GM19193 (cell line): Measurements from ENCODE around the gene PARD3.

ENCODE experiments used
- POLR2A ChIP-seq: IDR thresholded peaks from 4 replicates; pipeline ENCODE4 v1.6.1; 2011; ENCODE audit not compliant: insufficient read depth, insufficient read length; ENCODE audit errors: extremely low read depth

PARD3 gene

DNA sequence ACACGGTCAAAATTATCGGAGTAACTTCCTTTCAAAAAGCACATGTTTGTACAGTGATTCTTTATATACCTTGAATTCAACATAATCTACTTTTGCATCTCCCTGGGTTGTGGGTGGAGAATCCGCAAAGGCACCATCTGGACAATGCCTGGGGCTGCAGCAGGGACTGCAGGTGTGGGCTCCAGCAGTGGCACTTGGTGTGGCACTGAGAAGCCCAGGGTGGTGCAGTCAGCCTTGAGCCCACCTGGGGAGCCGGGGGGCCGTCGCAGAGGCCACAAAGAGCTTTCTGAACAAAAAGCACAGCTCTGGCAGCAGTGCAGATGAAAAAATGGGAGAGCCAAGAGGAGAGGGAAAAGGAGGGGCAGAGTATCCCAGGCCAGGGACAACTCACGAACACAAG lies 22.2 kb downstream of the PARD3 start:
- TF ChIP-seq POLR2A: no peak

DNA sequence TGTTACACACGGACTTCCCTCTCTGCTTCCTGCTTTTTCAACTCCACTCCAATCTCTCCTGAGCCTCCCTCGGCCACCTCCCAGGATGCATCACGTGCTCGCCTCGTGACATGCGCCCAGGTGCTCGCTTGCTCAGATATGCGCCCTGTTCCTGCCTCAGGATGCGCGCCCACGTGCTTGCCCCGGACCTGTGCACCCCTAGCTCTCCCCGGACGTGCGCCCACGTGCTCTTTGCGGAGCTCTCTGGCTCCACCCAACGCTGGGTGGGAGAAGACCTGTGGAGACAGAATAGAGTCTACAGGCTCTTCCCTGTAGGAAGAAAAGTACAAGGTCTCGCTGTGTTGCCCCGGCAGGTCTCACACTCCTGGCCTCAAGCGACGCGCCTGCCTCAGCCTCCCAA lies 23.1 kb downstream of the PARD3 start:
- TF ChIP-seq POLR2A: no peak

DNA sequence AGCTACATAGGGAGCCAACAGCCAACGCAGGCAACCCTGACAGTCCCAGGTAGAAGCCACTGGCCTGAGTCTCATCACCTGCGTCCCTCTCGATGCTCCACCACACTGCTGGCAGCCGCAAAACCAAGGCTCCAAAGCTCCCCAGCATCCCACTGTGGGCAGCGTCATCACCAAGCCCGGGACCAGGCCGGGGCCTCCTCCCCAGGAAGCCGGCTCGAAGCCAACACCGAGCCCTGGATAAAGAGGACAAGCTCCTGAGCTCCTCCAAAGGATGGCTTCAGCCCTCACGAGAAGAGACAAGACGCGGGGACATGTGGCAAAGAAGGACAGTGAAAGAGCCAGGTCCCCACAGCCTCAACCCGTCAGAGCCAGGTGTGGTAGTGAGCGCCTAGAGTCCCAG lies 23.9 kb downstream of the PARD3 start:
- TF ChIP-seq POLR2A: no peak

DNA sequence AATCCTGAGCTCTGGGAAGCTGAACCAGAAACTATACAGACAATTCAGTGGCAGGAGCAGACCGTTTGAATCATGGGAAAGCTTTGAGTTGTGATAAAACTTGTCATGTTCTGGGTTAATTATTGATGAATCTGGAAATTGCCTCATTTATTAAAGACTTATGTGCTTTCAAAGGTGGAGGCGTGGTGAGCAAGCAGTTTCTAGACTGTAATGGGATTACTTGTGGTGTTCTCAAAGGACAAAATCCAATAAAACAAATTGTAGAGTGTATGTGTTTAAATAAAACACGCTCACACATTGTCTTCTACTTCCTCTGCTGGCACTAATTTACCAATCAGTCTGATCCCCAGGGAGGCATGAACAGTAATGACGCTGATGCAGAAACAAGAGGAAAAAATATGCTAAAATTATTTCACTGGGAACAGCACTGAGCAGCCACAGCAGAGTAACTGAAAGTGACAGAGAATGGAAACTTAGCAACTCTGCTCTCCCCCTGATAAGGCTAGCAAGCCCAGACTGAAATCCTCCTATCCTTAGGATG lies 25.1 kb downstream of the PARD3 start:
- TF ChIP-seq POLR2A: no peak

DNA sequence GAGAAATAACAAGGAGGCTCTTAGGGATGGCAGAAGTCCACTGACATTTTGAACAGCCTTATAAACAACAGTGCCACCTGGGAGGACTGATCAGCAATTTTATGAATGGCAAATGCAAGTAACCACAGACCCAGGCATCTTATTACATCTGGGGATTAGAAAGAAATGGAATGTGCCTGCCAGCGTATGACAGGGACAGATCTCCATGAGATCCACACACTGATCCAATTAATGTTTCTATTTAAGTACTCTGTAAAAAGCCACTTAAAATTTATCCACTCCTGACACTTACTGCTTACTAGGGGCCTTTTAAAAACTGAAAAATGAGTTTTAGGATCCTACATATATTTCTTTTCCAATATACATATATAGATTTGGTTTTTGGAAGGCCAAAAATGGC lies 28.6 kb downstream of the PARD3 start:
- TF ChIP-seq POLR2A: no peak

DNA sequence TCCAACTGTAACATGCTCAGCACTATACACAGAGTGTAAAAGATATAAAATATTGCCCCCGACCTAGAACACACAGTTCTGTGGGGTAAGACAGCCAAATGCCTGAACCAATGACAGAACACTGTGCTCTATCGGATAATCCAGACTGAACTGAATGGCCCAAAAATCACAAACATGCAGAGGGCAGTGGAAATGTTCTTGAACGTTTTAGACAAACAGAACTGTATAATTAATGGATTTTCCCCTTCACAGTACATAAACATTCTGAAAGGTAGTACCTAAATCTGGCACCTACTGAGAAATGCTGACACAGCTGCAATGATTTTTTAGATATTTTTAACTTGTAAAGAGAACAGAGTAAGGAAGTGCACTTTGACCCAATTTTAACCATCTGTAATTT lies 33.4 kb downstream of the PARD3 start:
- TF ChIP-seq POLR2A: no peak

DNA sequence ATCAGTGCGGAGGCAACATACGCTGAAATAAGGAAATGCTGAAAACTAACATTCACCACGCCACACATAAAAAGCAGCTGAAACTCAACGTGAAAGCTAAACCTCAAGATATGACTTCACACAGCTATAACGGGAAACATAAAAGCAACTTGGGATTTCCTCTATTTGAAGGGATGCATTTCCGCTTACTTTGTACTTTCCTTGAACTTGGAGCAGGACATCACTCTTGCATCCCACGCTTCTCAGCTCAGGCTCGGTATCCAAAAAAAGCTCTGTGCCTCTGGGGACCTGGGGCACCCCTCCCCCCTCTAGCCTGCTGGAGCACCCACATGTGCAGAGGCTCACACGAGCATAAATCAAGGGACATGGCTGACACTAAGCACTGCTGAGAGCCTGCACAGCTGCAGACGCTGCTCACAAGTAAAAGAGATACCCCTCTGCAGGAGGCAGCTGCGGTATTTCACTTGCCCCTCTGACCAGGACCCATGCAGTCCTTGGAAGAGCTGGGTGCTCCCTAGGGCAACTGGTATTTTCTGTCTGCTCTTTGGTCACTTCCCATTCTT lies 34.2 kb downstream of the PARD3 start:
- no peak for TF ChIP-seq POLR2A

DNA sequence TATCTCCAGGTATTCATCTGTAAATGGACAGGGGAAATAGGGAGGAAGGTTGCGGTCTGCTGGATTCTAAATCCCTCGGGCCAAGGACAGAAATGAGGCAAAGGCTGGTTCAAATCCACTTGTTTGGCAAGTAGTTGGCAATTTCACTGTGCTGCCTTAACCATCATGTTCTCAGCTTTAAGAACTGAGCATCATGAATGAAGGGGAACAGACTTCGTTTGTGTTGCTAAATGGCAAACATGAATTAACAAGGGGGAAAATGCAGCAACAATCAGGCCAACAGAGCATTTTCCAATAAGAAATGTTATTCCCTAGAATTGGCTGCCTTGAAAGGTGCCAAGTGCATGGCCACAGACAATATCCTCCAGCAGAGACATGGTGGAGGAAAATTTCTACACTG lies 36.9 kb downstream of the PARD3 start:
- TF ChIP-seq POLR2A: no peak

DNA sequence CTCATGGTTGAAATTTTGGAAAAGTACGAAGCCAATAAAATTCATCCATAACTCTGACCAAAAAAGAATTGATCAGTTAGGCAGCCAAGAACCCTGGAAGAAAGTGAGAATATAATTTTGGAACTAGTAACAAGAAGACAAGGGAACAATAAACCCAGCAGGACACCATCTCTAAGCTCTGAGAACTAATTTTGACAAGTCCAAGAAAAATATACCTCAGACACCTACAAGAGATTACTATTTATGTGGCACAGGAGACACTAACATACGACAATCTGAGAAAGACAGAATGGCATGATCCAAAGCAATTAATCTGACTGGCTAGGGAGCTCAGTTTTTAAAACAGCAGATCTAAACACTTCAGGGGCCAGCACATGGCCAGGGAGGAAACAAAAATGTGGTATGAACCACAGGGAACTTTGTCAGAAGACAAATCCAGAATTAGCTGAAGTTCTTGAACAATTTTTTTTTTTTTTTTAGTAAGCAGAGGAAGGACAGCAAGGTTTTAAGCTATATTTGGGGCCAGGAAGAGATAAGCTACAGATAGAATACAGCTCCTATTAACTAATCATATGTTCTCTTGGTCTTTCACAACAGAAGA lies 38.9 kb downstream of the PARD3 start:
- no peak for TF ChIP-seq POLR2A

DNA sequence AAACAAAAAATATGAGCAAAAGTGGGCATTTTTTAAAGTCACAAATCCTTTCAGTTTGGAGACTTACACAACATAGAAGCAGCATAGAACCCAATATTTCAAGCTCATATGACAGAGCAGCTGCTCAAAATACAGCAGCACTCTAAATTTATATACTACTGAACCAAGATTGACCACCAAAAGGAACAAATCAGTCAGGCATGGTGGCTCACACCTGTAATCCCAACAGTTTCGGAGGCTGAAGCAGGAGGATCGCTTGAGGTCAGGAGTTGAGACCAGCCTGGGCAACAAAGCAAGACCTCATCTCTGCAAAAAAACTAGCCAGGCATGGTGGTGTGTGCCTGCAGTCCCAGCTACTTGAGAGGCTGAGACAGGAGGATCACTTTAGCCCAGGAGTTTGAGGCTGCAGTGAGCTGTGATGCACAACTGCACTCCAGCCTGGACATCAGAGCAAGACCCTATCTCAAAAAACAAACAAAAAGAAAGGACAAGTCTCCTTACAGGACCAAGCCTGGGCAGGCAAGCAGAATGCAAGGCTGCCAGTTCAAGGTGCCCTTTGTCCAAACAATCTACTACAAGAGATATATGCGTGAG lies 40.0 kb downstream of the PARD3 start:
- no peak for TF ChIP-seq POLR2A

DNA sequence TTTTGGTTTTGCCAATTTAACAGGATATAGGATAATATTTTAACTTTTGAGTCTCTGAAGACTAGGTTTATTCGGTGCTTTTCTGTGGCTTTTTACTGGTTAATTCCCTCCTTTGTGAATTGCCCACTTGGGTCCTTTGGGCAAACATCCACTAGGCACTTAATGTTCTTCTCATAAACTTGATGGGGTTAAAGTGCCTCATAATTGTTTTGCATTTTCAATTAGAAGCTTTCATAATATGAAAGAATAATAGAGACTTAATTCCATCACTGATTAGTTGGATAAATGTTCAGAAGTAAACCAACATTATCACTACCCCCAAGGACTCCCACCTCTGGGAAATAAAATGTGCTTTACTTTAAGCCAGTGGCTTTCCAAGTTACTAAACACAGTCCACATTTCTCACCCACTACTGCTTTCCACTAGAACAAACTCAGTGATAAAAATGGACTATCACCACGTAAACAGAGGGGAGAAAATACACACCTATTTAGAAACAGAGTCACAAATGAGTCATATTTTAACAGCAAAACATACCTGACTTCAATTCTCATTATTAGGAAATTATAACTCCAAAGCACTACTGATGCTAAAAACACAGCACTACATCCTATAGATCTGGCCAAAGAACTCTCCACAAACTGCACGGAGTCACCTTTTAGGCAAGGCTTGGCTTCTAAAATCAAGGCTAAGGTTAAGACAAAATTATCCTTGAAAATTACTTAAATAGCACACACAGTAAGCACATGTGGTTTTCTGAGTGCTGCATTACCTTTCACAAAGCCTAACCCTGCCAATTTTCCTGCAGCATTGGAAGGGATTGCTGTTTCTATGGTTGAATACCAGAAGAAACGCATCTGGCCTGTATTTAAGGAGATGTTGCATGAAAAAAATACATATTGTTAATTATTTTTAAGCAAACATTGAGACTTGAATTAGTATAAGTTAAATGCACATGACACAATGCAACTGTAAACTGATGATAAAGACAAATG lies 41.2 kb downstream of the PARD3 start:
- TF ChIP-seq POLR2A: no peak

DNA sequence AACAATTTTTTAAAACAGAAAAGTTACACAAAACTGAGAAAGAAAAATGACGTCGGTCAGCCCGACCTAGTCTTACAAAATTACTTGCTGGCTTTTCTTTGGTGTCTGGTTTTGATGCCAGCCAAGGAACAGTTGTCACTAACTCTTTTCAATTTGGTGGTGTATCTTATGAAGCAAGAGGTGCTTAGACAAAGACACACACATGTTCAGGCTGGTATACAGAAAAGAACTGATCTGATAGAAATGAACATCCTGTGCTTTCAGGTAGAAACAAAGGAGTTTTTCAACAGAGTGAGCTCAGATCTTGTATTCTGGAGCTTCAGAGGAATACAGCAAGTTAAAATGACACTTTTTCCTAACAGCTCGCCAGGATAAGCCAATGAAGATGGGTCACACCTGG lies 43.6 kb downstream of the PARD3 start:
- TF ChIP-seq POLR2A: no peak

DNA sequence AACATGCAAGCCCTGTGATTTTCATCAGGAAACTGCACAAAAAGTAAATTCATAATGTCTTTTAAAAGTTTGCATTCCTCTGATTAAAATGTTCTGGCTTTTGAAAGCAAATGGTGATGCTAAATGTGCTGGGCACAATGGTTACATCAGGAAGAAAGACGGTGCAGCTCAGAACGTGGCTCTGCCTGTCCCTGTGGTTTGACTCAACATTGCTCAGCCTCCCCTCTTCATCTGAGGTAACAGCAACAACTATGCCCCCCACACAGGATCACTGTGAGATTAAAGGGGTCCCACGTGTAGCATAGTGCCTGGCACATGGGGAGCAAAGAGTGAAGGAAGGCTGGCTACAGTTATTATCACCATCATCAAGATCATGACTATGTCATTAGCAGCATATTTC lies 44.0 kb downstream of the PARD3 start:
- no peak for TF ChIP-seq POLR2A

DNA sequence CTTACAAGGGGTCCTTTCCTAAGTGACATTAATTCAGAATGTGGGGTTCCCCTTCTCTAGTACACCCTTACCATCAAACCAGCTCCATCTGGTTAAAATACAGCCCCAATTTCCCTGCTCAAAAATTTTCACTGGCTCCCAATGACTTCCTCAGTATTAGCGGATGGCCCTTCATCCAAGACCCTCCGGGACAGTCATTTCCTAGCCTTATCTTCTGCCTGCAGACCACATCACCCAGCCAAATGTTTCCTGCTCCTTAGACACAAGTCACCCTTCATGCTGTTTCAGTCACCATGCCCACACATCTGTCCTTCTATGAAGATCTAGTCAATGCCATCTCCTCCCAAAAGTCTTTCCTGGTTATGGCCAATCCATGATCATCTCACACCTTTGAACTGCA lies 45.2 kb downstream of the PARD3 start:
- no peak for TF ChIP-seq POLR2A

DNA sequence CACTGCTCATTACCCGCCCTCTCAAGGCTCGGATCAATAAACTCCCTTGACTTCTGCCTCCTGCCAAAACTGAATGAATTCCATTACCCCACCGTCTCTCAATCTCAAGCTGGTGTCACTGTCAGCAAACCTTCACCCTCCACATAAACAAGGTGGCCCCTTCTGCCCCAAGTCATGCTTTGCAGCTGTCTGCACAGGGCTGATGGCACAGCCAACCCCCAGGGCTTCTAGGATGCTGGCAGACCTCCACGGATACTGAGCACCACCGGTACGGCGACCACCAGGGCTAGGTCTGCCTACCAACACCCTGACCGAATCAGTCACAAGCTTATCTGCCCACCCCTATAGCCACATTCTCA lies 46.1 kb downstream of the PARD3 start:
- no peak for TF ChIP-seq POLR2A
